GM12892 (cell line): ENCODE data around the gene NSD1.
A peak's percentile ranks its signal among the peaks of the same experiment; 100 is the strongest.
"Not testable (repeated sequence)": the region's sequence is repeated elsewhere in the genome, so short reads cannot be mapped to it uniquely, and the experiment has no call there.

Experiments
- DNase-seq: peaks from one replicate; pipeline ENCODE4 v3.0.0; 2011; ENCODE audit not compliant: insufficient read length
- FAIRE-seq: peaks from 2 replicates; lab custom pipeline; 2011; peaks lifted over from hg19 to GRCh38; lab: Jason Lieb, UNC
- POLR2A ChIP-seq: IDR thresholded peaks from 2 replicates; pipeline ENCODE4 v1.6.1; 2011; ENCODE audit warnings: low read depth, low read length, control low read depth
- POLR2AphosphoS5 ChIP-seq: IDR thresholded peaks from 2 replicates; pipeline ENCODE4 v1.6.1; 2011; ENCODE audit warnings: low read depth, low read length, control low read depth
- TAF1 ChIP-seq: IDR thresholded peaks from 2 replicates; pipeline ENCODE4 v1.6.1; 2011; ENCODE audit warnings: low read depth, mild to moderate bottlenecking, control low read depth, low read length, borderline replicate concordance

The NSD1 gene

GRCh38 chr5:177140312-177140711 lies 6.7 kb downstream of the NSD1 start:
- TF ChIP-seq POLR2A (no peak), TAF1 (no peak), POLR2AphosphoS5 (no peak)

GRCh38 chr5:177141496-177141895 lies 7.9 kb downstream of the NSD1 start:
- no peak for FAIRE-seq
- TF ChIP-seq POLR2AphosphoS5 (no peak), TAF1 (no peak), POLR2A (no peak)
- DNase-seq, result no peak

More at GRCh38 chr5:177140312-177140711, 6.7 kb downstream of the NSD1 start:
- FAIRE-seq (no peak), DNase-seq (no peak)

- TF ChIP-seq POLR2A, result no peak
- no peak for TF ChIP-seq POLR2AphosphoS5
- no peak for TF ChIP-seq TAF1
- FAIRE-seq (no peak), DNase-seq (no peak)
These were observed 8.6 kb downstream of the NSD1 start for GRCh38 chr5:177142098-177142611.

- TF ChIP-seq POLR2A (no peak), POLR2AphosphoS5 (no peak), TAF1 (no peak)
- FAIRE-seq, result no peak
- DNase-seq, result no peak
These were observed 9.2 kb downstream of the NSD1 start for GRCh38 chr5:177142778-177143177.

GRCh38 chr5:177146891-177147638 lies 13.5 kb downstream of the NSD1 start:
- no peak for FAIRE-seq
- TF ChIP-seq POLR2AphosphoS5, result no peak
- TF ChIP-seq POLR2A, result 0 out of 2 replicates have a peak, but pooled peaks have one; percentile 16
- DNase-seq, result no peak

GRCh38 chr5:177150061-177150460 lies 16.5 kb downstream of the NSD1 start:
- not testable (repeated sequence) for DNase-seq, FAIRE-seq

GRCh38 chr5:177154003-177154643 lies 20.6 kb downstream of the NSD1 start:
- FAIRE-seq, result no peak
- DNase-seq, result no peak
- TF ChIP-seq TAF1, result no peak
- no peak for TF ChIP-seq POLR2A
- TF ChIP-seq POLR2AphosphoS5, result no peak

- DNase-seq, result no peak
- TF ChIP-seq POLR2AphosphoS5, result no peak
- TF ChIP-seq POLR2A, result no peak
- no peak for TF ChIP-seq TAF1
- no peak for FAIRE-seq
These were observed 28.8 kb downstream of the NSD1 start for GRCh38 chr5:177162379-177162778.

GRCh38 chr5:177163500-177163899 lies 29.9 kb downstream of the NSD1 start:
- FAIRE-seq (no peak), DNase-seq (no peak)
- TF ChIP-seq POLR2AphosphoS5 (no peak), TAF1 (no peak), POLR2A (no peak)

GRCh38 chr5:177169271-177169670 lies 35.7 kb downstream of the NSD1 start:
- FAIRE-seq (no peak), DNase-seq (no peak)
- no peak for TF ChIP-seq POLR2AphosphoS5
- TF ChIP-seq TAF1, result no peak
- no peak for TF ChIP-seq POLR2A

- no peak for TF ChIP-seq POLR2AphosphoS5
- FAIRE-seq, result no peak
- DNase-seq, result no peak
These were observed 38.4 kb downstream of the NSD1 start for GRCh38 chr5:177171961-177172360.

GRCh38 chr5:177175336-177175735 lies 41.8 kb downstream of the NSD1 start:
- TF ChIP-seq TAF1, result no peak
- no peak for TF ChIP-seq POLR2A
- TF ChIP-seq POLR2AphosphoS5, result no peak
- DNase-seq, result no peak
- FAIRE-seq, result no peak
